IMR-90 (cell line): ENCODE data around the gene ANKFN1. TPM values are rescaled to one million over a fixed set of nuclear protein-coding genes. Genes with fewer than 3 reads are reported as not detected.

Experiments used
- ATAC-seq: fragments of 200-7000 bp; cut with Tn5 transposase; 2 replicates; pipeline ENCODE4 v1.9.1; 2020; ENCODE audit warnings: low read depth, mild to moderate bottlenecking, moderate library complexity
- BruUV-seq: library from RNA; stranded (reverse); fragments of 400-500 nt; replicated peaks from 2 replicates; lab custom pipeline; 2021; lab: Mats Ljungman, UMichigan
- CTCF ChIA-PET: fragments of 300-600 bp; formaldehyde crosslinking; extraction: SDS; loops from one replicate; lab custom pipeline; 2021; ENCODE audit warnings: antibody characterized with exemption; lab: Yijun Ruan, JAX
- POLR2A ChIA-PET: fragments of 300-600 bp; sonication (Branson Sonifier 250); formaldehyde crosslinking; loops from one replicate; lab custom pipeline; 2022; ENCODE audit warnings: antibody characterized with exemption; ENCODE audit not compliant: unreplicated experiment; lab: Charles Lee
- DNase-seq: peaks from one replicate; pipeline ENCODE4 v3.0.0; 2013
- H2AFZ ChIP-seq: replicated peaks from 2 replicates; pipeline ENCODE3; 2013; ENCODE audit warnings: low read length, mild to moderate bottlenecking; ENCODE audit not compliant: poor library complexity
- H2AK5ac ChIP-seq: 2 replicates; pipeline ENCODE4 v1.6.1; 2013; ENCODE audit warnings: low read depth, low read length, inconsistent platforms
- H2AK9ac ChIP-seq: replicated peaks from 2 replicates; pipeline ENCODE3; 2013; ENCODE audit warnings: mild to moderate bottlenecking, low read depth, low read length, moderate library complexity; ENCODE audit not compliant: poor library complexity
- H2BK120ac ChIP-seq: 2 replicates; pipeline ENCODE4 v1.6.1; 2013; ENCODE audit warnings: low read depth, low read length, inconsistent platforms
- H2BK15ac ChIP-seq: 3 replicates; pipeline ENCODE4 v1.6.1; 2013; ENCODE audit warnings: low read depth, low read length, inconsistent platforms
- H2BK20ac ChIP-seq: 2 replicates; pipeline ENCODE4 v1.6.1; 2013; ENCODE audit warnings: low read depth, mild to moderate bottlenecking, inconsistent platforms, low read length, moderate library complexity
- H2BK5ac ChIP-seq: 2 replicates; pipeline ENCODE4 v1.6.1; 2013; ENCODE audit warnings: mild to moderate bottlenecking, low read depth, low read length, inconsistent platforms; ENCODE audit not compliant: poor library complexity, severe bottlenecking
- H3K14ac ChIP-seq: replicated peaks from 2 replicates; pipeline ENCODE4 v1.6.1; 2013; ENCODE audit warnings: low read depth, low read length, inconsistent platforms
- H3K18ac ChIP-seq: 2 replicates; pipeline ENCODE4 v1.6.1; 2013; ENCODE audit warnings: low read depth, low read length, control low read depth
- H3K23ac ChIP-seq: 2 replicates; pipeline ENCODE4 v1.6.1; 2013; ENCODE audit warnings: low read depth, low read length, inconsistent platforms
- H3K27ac ChIP-seq: 2 replicates; pipeline ENCODE4 v1.5.1; 2013; ENCODE audit warnings: mild to moderate bottlenecking, control low read depth, low read length; ENCODE audit not compliant: insufficient read depth
- H3K27me3 ChIP-seq: 2 replicates; pipeline ENCODE4 v1.6.1; 2013; ENCODE audit warnings: low read length; ENCODE audit not compliant: control insufficient read depth, insufficient read depth
- H3K36me3 ChIP-seq: 2 replicates; pipeline ENCODE4 v1.6.1; 2013; ENCODE audit warnings: low read length, mixed read lengths; ENCODE audit not compliant: control insufficient read depth, insufficient read depth
- H3K4ac ChIP-seq: 2 replicates; pipeline ENCODE4 v1.6.1; 2013; ENCODE audit warnings: low read depth, low read length, inconsistent platforms
- H3K4me1 ChIP-seq: 2 replicates; pipeline ENCODE4 v1.6.1; 2013; ENCODE audit warnings: low read length, mixed read lengths; ENCODE audit not compliant: control insufficient read depth, insufficient read depth
- H3K4me2 ChIP-seq: 2 replicates; pipeline ENCODE4 v1.6.1; 2013; ENCODE audit warnings: low read depth, mild to moderate bottlenecking, control low read depth, low read length, moderate library complexity
- H3K4me3 ChIP-seq: 2 replicates; pipeline ENCODE4 v1.5.1; 2013; ENCODE audit warnings: low read depth, mild to moderate bottlenecking, control low read depth, low read length, moderate library complexity; ENCODE audit not compliant: insufficient read depth
- H3K56ac ChIP-seq: 2 replicates; pipeline ENCODE4 v1.6.1; 2013; ENCODE audit warnings: low read length, inconsistent platforms; ENCODE audit not compliant: insufficient read depth; ENCODE audit errors: extremely low read depth
- H3K79me1 ChIP-seq, 2 experiments: 2 replicates each; pipeline ENCODE4 v1.6.1; 2013; ENCODE audit warnings: low read length in 2 of 2, inconsistent platforms in 1 of 2, low read depth in 1 of 2
- H3K9ac ChIP-seq: 2 replicates; pipeline ENCODE4 v1.6.1; 2013; ENCODE audit warnings: low read depth, low read length, control low read depth
- H3K9me1 ChIP-seq: 2 replicates; pipeline ENCODE4 v1.6.1; 2013; ENCODE audit warnings: low read length, inconsistent platforms; ENCODE audit not compliant: insufficient read depth
- H3K9me3 ChIP-seq: 2 replicates; pipeline ENCODE4 v1.6.1; 2013; ENCODE audit warnings: low read length; ENCODE audit not compliant: control insufficient read depth, insufficient read depth
- H4K20me1 ChIP-seq: 2 replicates; pipeline ENCODE4 v1.6.1; 2013; ENCODE audit warnings: low read length, inconsistent platforms; ENCODE audit not compliant: insufficient read depth
- H4K5ac ChIP-seq: 2 replicates; pipeline ENCODE4 v1.6.1; 2013; ENCODE audit warnings: mild to moderate bottlenecking, low read depth, low read length, control low read depth
- H4K8ac ChIP-seq, 2 experiments: 2 replicates each; pipeline ENCODE4 v1.6.1; 2013; ENCODE audit warnings: low read depth in 2 of 2, low read length in 2 of 2, control low read depth in 1 of 2, inconsistent platforms in 1 of 2
- H4K91ac ChIP-seq: 2 replicates; pipeline ENCODE4 v1.6.1; 2013; ENCODE audit warnings: low read depth, low read length, inconsistent platforms; ENCODE audit not compliant: insufficient read depth
- CEBPB ChIP-seq: IDR thresholded peaks from 2 replicates; pipeline ENCODE4 v1.6.1; 2012; ENCODE audit warnings: low read depth, low read length, improper control_type of control experiment
- CHD1 ChIP-seq: IDR thresholded peaks from 2 replicates; pipeline ENCODE4 v1.6.1; 2012; ENCODE audit warnings: low read depth, low read length, improper control_type of control experiment
- CTCF ChIP-seq: conservative IDR thresholded peaks from 2 replicates; pipeline ENCODE4 v1.5.1; 2012; ENCODE audit warnings: mild to moderate bottlenecking, low read depth, low read length, improper control_type of control experiment
- ELK1 ChIP-seq: fragments of 150-350 bp; IDR thresholded peaks from 2 replicates; pipeline ENCODE4 v1.6.1; 2016; ENCODE audit warnings: low read depth, mild to moderate bottlenecking, low read length, moderate library complexity, borderline replicate concordance
- FOS ChIP-seq: fragments of 150-350 bp; IDR thresholded peaks from 2 replicates; pipeline ENCODE4 v1.6.1; 2016; ENCODE audit warnings: low read depth, low read length
- MAFK ChIP-seq: IDR thresholded peaks from 2 replicates; pipeline ENCODE4 v1.6.1; 2012; ENCODE audit warnings: low read depth, low read length, improper control_type of control experiment
- MAZ ChIP-seq: IDR thresholded peaks from 2 replicates; pipeline ENCODE4 v1.6.1; 2012; ENCODE audit warnings: low read depth, mild to moderate bottlenecking, low read length, improper control_type of control experiment, moderate library complexity, borderline replicate concordance
- NFE2L2 ChIP-seq: fragments of 150-350 bp; IDR thresholded peaks from 2 replicates; pipeline ENCODE4 v1.6.1; 2016; ENCODE audit warnings: low read depth, mild to moderate bottlenecking, low read length
- POLR2A ChIP-seq: IDR thresholded peaks from 2 replicates; pipeline ENCODE4 v1.6.1; 2012; ENCODE audit warnings: mild to moderate bottlenecking, low read depth, low read length
- RAD21 ChIP-seq: IDR thresholded peaks from 2 replicates; pipeline ENCODE4 v1.6.1; 2012; ENCODE audit warnings: low read length, improper control_type of control experiment
- RCOR1 ChIP-seq: IDR thresholded peaks from 2 replicates; pipeline ENCODE4 v1.6.1; 2012; ENCODE audit warnings: mild to moderate bottlenecking, low read length, improper control_type of control experiment; ENCODE audit not compliant: insufficient replicate concordance
- SMC3 ChIP-seq: fragments of 150-350 bp; IDR thresholded peaks from 2 replicates; pipeline ENCODE4 v1.6.1; 2016; ENCODE audit warnings: low read depth, mild to moderate bottlenecking, antibody characterized with exemption, low read length, moderate library complexity
- WGBS, 2 experiments: methylation state at CpG; one replicate each; pipeline versions ENCODE4 v1.1.5 to v1.1.7; 2013; ENCODE audit warnings: missing lambda C conversion rate in 2 of 2; ENCODE audit not compliant: insufficient read length in 1 of 2; ENCODE audit errors: extremely low coverage in 2 of 2; 5-methylcytosine and 5-hydroxymethylcytosine counted together
- dilution Hi-C: fragments of 300-500 bp; cut with HindIII; formaldehyde crosslinking; loops from one replicate; pipeline ENCODE4 v1.14.3; 2018; ENCODE audit warnings: low sequenced_read_pairs; ENCODE audit not compliant: unreplicated experiment
- in situ Hi-C: fragments of 300-500 bp; cut with MboI; formaldehyde crosslinking; loops from 3 replicates; pipeline ENCODE4 v1.14.3; 2019; ENCODE audit warnings: low sequenced_read_pairs, inconsistent platforms, mixed read lengths
- intact Hi-C: fragments of 100-400 bp; cut with micrococcal nuclease; formaldehyde crosslinking; loops from 2 replicates; pipeline ENCODE4 v1.10.0; 2022
- polyA plus RNA-seq, 3 experiments: library from polyadenylated mRNA; depleted of rRNA; stranded (reverse); fragments of >200 nt; gene quantifications; 2 replicates each; pipeline ENCODE4 v1.2.3, GENCODE V29; 2012; ENCODE audit warnings: low replicate concordance in 1 of 3
- total RNA-seq: library from RNA; depleted of rRNA; stranded (reverse); fragments of >200 nt; gene quantifications from 2 replicates; pipeline ENCODE4 v1.2.3, GENCODE V29; 2012
- TF ChIP-seq, protein P1 (sequence below): fragments of 150-350 bp; IDR thresholded peaks from 2 replicates; pipeline ENCODE4 v1.6.1; 2017; ENCODE audit warnings: mild to moderate bottlenecking, antibody characterized with exemption, low read length, low read depth

ANKFN1 gene
- total and polyA plus RNA-seq, 2 of the 4 experiments (the other 2 are of a cell fraction) = not detected

- DNase-seq (peak; percentile 25), ATAC-seq (peak; percentile 35; the same call in 1 of the 2 replicates)
- Histone ChIP-seq H3K9me3 (no peaks in the 10 kb centered on the region), H4K20me1 (no peaks in the 10 kb centered on the region), H2AFZ (no peak overlapping the region), H3K14ac (no peak overlapping the region), H3K27ac (no peak overlapping the region), H2AK9ac (no peak overlapping the region), H3K36me3 (no peaks in the 10 kb centered on the region), H3K4me3 (no peak overlapping the region), H2BK120ac (no peak overlapping the region), H3K4me2 (no peak overlapping the region), H3K23ac (no peak overlapping the region), H2BK15ac (no peak overlapping the region), H3K18ac (no peak overlapping the region), H4K5ac (no peak overlapping the region), H3K27me3 (no peaks in the 10 kb centered on the region), H3K79me1 (no peaks in the 10 kb centered on the region), H2BK20ac (no peak overlapping the region), H4K8ac (no peak overlapping the region), H3K4ac (no peak overlapping the region), H3K4me1 (no peaks in the 10 kb centered on the region), H3K9ac (no peak overlapping the region), H3K56ac (no peak overlapping the region), H2AK5ac (no peak overlapping the region), H3K9me1 (no peaks in the 10 kb centered on the region), H2BK5ac (no peak overlapping the region), H4K91ac (no peak overlapping the region)
- in situ Hi-C loops (loop anchor here (10.0 kb wide), 1 partner anchor 327 kb away; no protein-coding TSS in a partner anchor), intact Hi-C loops (no loop called here), dilution Hi-C loops (no loop called here)
- TF ChIP-seq CTCF (no peak), MAFK (no peak), MAZ (no peak), NFE2L2 (no peak), SMC3 (no peak), ELK1 (no peak), CEBPB (no peak), FOS (no peak), CHD1 (no peak), RAD21 (no peak), POLR2A (no peak), RCOR1 (no peak)
- TF ChIP-seq, protein P1, sequence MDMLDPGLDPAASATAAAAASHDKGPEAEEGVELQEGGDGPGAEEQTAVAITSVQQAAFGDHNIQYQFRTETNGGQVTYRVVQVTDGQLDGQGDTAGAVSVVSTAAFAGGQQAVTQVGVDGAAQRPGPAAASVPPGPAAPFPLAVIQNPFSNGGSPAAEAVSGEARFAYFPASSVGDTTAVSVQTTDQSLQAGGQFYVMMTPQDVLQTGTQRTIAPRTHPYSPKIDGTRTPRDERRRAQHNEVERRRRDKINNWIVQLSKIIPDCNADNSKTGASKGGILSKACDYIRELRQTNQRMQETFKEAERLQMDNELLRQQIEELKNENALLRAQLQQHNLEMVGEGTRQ = no peak
- BruUV-seq = no TSS peak
- ChIA-PET POLR2A (no interaction called here), CTCF (no interaction called here)
- no CpG with 5 or more reads among the region's 1 CpG for WGBS, 2 experiments
Observed at GRCh38 chr17:56451629-56452028, 298.4 kb downstream of the ANKFN1 start.
